Neutrophil (primary cell): ENCODE results near the gene ANKRD62.

Experiments
- H3K27ac ChIP-seq: fragments of 200-600 bp; sonication (generic); 2 replicates; pipeline ENCODE4 v1.5.1; 2016; ENCODE audit warnings: mild to moderate bottlenecking, moderate library complexity
- H3K27me3 ChIP-seq: fragments of 200-600 bp; sonication (generic); 2 replicates; pipeline ENCODE4 v1.6.0; 2016; ENCODE audit warnings: mild to moderate bottlenecking
- H3K36me3 ChIP-seq: fragments of 200-600 bp; sonication (generic); 2 replicates; pipeline ENCODE4 v1.5.1; 2017
- H3K4me1 ChIP-seq, 2 experiments: fragments of 200-600 bp in 1 of 2; sonication (generic) in 1 of 2; 1 replicate in 1 of 2; 2 replicates in 1 of 2; pipeline versions ENCODE4 v1.5.1 to v1.6.1; 2013 to 2016; ENCODE audit warnings: low read depth in 1 of 2, low read length in 1 of 2, mild to moderate bottlenecking in 1 of 2, moderate library complexity in 1 of 2; ENCODE audit not compliant: control insufficient read depth in 1 of 2, insufficient read depth in 1 of 2
- H3K4me3 ChIP-seq, 2 experiments: fragments of 200-600 bp in 1 of 2; sonication (generic) in 1 of 2; 1 replicate in 1 of 2; 2 replicates in 1 of 2; pipeline ENCODE4 v1.5.1; 2013 to 2016; ENCODE audit warnings: low read depth in 1 of 2, low read length in 1 of 2, mild to moderate bottlenecking in 1 of 2, moderate library complexity in 1 of 2
- H3K9me3 ChIP-seq: fragments of 200-600 bp; sonication (generic); 2 replicates; pipeline ENCODE4 v1.5.1; 2016
- CTCF ChIP-seq: fragments of 200-600 bp; sonication (generic); IDR thresholded peaks from 2 replicates; pipeline ENCODE4 v1.5.1; 2016; ENCODE audit warnings: antibody characterized with exemption

The ANKRD62 gene

DNA sequence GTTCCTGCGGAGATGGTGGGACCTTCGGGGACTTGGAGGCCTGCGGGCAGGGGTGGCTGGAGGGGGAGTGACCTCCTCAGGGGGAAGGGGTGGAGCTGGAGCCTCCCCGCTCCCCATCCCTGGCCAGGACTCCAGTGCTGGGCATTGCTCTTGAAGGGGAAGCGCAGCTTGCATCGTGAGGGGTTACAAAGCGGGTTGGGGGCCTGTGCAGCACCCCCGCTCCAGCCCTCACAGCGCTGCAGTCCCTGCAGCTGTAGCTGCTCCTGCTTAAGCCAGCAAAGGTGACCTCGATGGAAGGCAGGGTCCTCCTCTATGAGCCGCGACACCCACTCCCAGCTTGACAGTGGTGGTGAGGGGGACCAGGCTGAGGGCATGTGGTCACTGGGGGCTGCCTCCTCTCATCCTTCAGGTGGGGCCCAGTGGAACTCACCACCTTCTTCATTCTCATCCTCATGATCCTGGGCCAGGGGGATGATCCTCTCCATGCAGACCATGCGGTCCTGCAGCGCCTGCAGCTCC, 36.7 kb upstream of the ANKRD62 start:
- no peak overlapping the region for H3K4me3 ChIP-seq
- no peak for TF ChIP-seq CTCF

GRCh38 chr18:12057419-12058039, 36.1 kb upstream of the ANKRD62 start:
- no peaks in the 10 kb centered on the region for H3K36me3 ChIP-seq
- no peak overlapping the region for H3K27ac ChIP-seq
- H3K4me1 ChIP-seq, result peaks cover 0 to 5% of the 10 kb centered on the region in 2 experiments
- no peak overlapping the region for H3K4me3 ChIP-seq
- H3K9me3 ChIP-seq, result no peaks in the 10 kb centered on the region
- no peaks in the 10 kb centered on the region for H3K27me3 ChIP-seq
- no peak for TF ChIP-seq CTCF

More for the DNA sequence above, 36.7 kb upstream of the ANKRD62 start:
- Histone ChIP-seq H3K9me3 (no peaks in the 10 kb centered on the region), H3K4me1 (peaks cover 0 to 5% of the 10 kb centered on the region in 2 experiments), H3K27me3 (no peaks in the 10 kb centered on the region), H3K36me3 (no peaks in the 10 kb centered on the region), H3K27ac (no peak overlapping the region)

DNA sequence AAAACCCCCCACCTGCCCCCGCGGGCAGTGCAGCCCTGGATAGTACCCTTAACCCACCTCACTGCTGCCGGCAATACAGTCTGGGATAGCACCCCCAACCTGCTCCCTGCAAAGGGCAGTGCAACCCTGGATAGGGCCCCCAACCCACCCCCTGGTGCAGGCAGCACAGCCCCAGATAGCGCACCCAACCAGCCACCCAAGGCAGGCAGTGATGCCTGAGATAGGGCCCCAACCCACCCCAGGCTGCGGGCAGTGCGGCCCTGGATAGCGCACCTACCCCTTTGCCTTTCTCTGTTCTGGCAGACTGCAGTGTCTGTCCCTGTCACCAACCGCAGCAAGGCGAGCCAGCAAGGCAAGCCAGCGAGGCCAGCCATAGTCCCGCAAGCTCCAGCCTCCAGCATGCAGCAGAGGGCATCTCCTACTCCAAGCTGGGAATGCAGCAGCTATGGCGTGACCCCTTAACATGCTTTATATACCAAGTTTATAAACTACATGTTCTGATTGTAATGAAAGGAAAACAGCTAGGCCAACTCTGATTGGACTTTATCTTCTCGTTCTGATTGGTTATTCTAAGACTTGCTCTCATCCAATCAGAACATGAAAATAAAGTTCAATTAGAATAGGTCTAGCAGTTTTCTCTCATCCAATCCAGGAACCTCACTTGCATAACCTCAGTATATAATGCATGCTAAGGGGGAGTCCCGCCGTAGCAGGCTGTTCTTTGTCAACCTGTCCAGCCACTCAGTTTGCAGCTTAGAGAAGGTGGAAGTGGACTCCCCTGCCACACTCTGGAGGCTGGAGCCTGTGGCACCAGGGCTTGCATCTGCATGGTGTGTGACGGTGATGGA, 34.1 kb upstream of the ANKRD62 start:
- Histone ChIP-seq H3K9me3 (no peaks in the 10 kb centered on the region), H3K4me3 (no peak overlapping the region), H3K36me3 (no peaks in the 10 kb centered on the region), H3K27me3 (no peaks in the 10 kb centered on the region), H3K4me1 (no peaks in the 10 kb centered on the region), H3K27ac (no peak overlapping the region)
- no peak for TF ChIP-seq CTCF

DNA sequence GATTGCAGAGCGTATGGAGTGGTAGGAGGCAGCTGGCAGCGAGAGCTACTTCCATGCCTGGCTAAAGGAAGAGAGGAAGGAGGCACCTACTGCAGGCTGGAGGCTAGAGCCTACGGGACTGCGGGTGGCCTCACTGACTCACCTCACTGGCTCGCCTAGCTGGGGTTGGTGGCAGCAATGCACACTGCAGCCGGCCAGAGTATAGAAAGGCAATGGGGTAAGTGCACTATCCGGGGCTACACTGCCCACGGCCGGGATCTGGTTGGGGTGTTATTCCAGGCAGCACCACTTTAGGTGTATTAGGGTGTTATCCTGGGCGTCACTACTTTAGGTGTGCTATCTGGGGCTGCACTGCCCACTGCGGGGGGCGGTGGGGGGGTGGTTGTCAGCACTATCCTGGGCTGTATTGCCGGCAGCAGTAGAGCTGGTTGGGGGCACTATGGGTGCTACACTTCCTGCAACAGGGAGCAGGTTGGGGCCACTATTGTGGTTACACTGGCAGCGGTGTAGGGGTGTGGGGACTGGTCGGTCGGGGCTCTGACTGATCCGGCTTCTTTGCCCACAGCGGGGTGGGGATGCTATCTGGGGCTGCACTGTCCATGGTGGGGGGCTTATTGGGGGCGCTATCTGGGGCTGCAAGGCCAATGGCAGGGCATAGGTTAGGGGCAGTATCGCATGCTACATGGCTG, 33.3 kb upstream of the ANKRD62 start:
- TF ChIP-seq CTCF, result no peak
- H3K27ac ChIP-seq, result no peak overlapping the region
- H3K36me3 ChIP-seq, result no peaks in the 10 kb centered on the region
- no peak overlapping the region for H3K4me3 ChIP-seq
- no peaks in the 10 kb centered on the region for H3K9me3 ChIP-seq
- no peaks in the 10 kb centered on the region for H3K27me3 ChIP-seq
- no peaks in the 10 kb centered on the region for H3K4me1 ChIP-seq

- no peak overlapping the region for H3K27ac ChIP-seq
- H3K4me3 ChIP-seq, result no peak overlapping the region
- no peaks in the 10 kb centered on the region for H3K36me3 ChIP-seq
- H3K9me3 ChIP-seq, result no peaks in the 10 kb centered on the region
- no peaks in the 10 kb centered on the region for H3K27me3 ChIP-seq
- TF ChIP-seq CTCF, result no peak
- no peaks in the 10 kb centered on the region for H3K4me1 ChIP-seq
Observed at GRCh38 chr18:12061685-12062084, 32.0 kb upstream of the ANKRD62 start.
